ENCODE data around the gene NAALADL2. TPM values are rescaled to one million over a fixed set of nuclear protein-coding genes. Genes with fewer than 3 reads are reported as not detected.

Gene NAALADL2
- total and polyA plus RNA-seq, 2 donors (not counting 3 experiments of a cell fraction or from before 2014, with no cell fraction given): 1.1 to 4.0 TPM

DNA sequence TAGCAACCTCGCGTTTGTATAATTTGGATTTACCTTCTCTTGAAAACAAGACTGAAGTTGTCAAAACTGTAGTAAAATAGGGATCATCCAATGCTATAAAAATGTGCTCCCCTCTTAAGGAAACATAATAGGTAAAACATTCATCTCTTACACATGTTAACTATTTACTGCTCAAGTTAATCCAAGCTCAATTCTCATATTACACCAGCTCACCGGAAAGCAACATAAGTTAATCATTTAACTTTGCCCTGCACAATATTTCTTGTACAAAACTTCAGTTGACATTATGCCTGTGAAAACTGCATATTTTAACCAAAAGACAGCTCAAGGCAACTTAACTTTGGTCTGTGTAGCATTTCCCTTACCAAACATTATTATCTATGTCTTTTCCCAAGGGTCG lies 634.2 kb downstream of the NAALADL2 start:
- Histone ChIP-seq H3K36me3 (ENCODE audit: control insufficient read depth in 2 of 2, extremely low read depth in 1 of 2, insufficient read depth in 2 of 2, low read length in 2 of 2) (no peaks in the 10 kb centered on the region), H3K27me3 (ENCODE audit: control insufficient read depth in 2 of 2, insufficient read depth in 2 of 2, low read length in 2 of 2) (no peaks in the 10 kb centered on the region), H4K20me1 (replicated peaks; ENCODE audit: control insufficient read depth, extremely low read depth, insufficient read depth, low read length) (no peaks in the 10 kb centered on the region), H3K9ac (replicated peaks; ENCODE audit: extremely low read depth, insufficient read depth, low read length) (no peak overlapping the region), H3K79me2 (ENCODE audit: control insufficient read depth, insufficient read depth, low read length) (no peaks in the 10 kb centered on the region), H3K9me3 (replicated peaks; ENCODE audit: control insufficient read depth, insufficient read depth, low read length) (no peaks in the 10 kb centered on the region), H2AFZ (ENCODE audit: low read depth, low read length) (no peak overlapping the region), H3K27ac (ENCODE audit: insufficient read depth, low read depth, low read length) (no peak overlapping the region), H3K4me3 (replicated peaks in 1 of 3; ENCODE audit: insufficient read depth in 1 of 3, low read depth in 1 of 3, low read length in 3 of 3) (no peak overlapping the region), H3K4me2 (ENCODE audit: insufficient read depth, low read length) (no peak overlapping the region), H3K4me1 (ENCODE audit: control insufficient read depth, extremely low read depth, insufficient read depth, low read length) (no peaks in the 10 kb centered on the region), H3K9me1 (replicated peaks; ENCODE audit: control insufficient read depth, extremely low read depth, insufficient read depth, low read length) (no peaks in the 10 kb centered on the region)
- ChIA-PET CTCF (interaction anchor here (1.1 to 1.6 kb wide), 3 partner anchors 10 to 19 kb away, joined by 3 to 4 read pairs (median 3); no protein-coding TSS in a partner anchor), POLR2A (no interaction called here)
- TF ChIP-seq, protein P1, sequence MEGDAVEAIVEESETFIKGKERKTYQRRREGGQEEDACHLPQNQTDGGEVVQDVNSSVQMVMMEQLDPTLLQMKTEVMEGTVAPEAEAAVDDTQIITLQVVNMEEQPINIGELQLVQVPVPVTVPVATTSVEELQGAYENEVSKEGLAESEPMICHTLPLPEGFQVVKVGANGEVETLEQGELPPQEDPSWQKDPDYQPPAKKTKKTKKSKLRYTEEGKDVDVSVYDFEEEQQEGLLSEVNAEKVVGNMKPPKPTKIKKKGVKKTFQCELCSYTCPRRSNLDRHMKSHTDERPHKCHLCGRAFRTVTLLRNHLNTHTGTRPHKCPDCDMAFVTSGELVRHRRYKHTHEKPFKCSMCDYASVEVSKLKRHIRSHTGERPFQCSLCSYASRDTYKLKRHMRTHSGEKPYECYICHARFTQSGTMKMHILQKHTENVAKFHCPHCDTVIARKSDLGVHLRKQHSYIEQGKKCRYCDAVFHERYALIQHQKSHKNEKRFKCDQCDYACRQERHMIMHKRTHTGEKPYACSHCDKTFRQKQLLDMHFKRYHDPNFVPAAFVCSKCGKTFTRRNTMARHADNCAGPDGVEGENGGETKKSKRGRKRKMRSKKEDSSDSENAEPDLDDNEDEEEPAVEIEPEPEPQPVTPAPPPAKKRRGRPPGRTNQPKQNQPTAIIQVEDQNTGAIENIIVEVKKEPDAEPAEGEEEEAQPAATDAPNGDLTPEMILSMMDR (IDR thresholded peaks at IDR 0.05; ENCODE audit: extremely low read depth in 1 of 2, insufficient read depth in 1 of 2, low read depth in 1 of 2, low read length in 2 of 2): no peak
- TF ChIP-seq GATA2 (IDR thresholded peaks at IDR 0.05; ENCODE audit: insufficient read depth, insufficient read length, low read depth, low read length): no peak
- no peak for TF ChIP-seq POLR2AphosphoS5 (IDR thresholded peaks at IDR 0.05; ENCODE audit: insufficient read depth, low read depth, low read length)
- TF ChIP-seq, protein P2, sequence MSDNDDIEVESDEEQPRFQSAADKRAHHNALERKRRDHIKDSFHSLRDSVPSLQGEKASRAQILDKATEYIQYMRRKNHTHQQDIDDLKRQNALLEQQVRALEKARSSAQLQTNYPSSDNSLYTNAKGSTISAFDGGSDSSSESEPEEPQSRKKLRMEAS (IDR thresholded peaks at IDR 0.05; ENCODE audit: insufficient read depth, insufficient read length): no peak
- TF ChIP-seq POLR2A (IDR thresholded peaks at IDR 0.05; ENCODE audit: low read depth, low read length): no peak
- TF ChIP-seq EZH2 (IDR thresholded peaks at IDR 0.05; ENCODE audit: borderline replicate concordance, low read depth, low read length, severe bottlenecking): no peak
- TF ChIP-seq MYC (IDR thresholded peaks at IDR 0.05; ENCODE audit: low read depth, low read length): no peak
- TF ChIP-seq JUN (IDR thresholded peaks at IDR 0.05; ENCODE audit: borderline replicate concordance, insufficient read depth, insufficient read length, low read depth): no peak
- no TSS peak for BruUV-seq (replicated peaks)
- dilution Hi-C loops (cut with MboI; ENCODE audit: extremely low pct_ligation_motif_present, low sequenced_read_pairs) (no loop called here), intact Hi-C loops (cut with micrococcal nuclease) (no loop called here)
- FAIRE-seq (no peak), DNase-seq (ENCODE audit: low read depth, low spot score) (no peak)

Measured in endothelial cell of umbilical vein (primary cell).